Fibroblast of skin of scalp (primary cell): ENCODE results near the gene SCN4A. TPM values are rescaled to one million over a fixed set of nuclear protein-coding genes. Genes with fewer than 3 reads are reported as not detected.
"Not testable (repeated sequence)": the region's sequence is repeated elsewhere in the genome, so short reads cannot be mapped to it uniquely, and the experiment has no call there.

ENCODE experiments used
- DNase-seq: peaks from one replicate; pipeline ENCODE4 v3.0.0-alpha.2; 2013
- polyA plus RNA-seq, 2 experiments: library from polyadenylated mRNA; unstranded; fragments of 120-200 nt; gene quantifications; one replicate each; pipeline ENCODE4 v1.2.1, GENCODE V29; 2013; ENCODE audit not compliant: insufficient read length in 2 of 2

Gene SCN4A
- polyA plus RNA-seq (2013, experiment 1 of 2; ENCODE audit: insufficient read length) = 0.24 TPM
- 1.1 TPM for polyA plus RNA-seq (2013, experiment 2 of 2; ENCODE audit: insufficient read length)

GRCh38 chr17:63972796-63973195 lies at the start of gene SCN4A:
SCN4A (minus strand) TSS chr17:63972918; CDS start chr17:63972841, 77 bp downstream.
- no peak for DNase-seq

GRCh38 chr17:64020056-64020766 lies 47.5 kb upstream of the SCN4A start, which contains the start of gene ICAM2:
ICAM2 (minus strand) TSS chr17:64020633; CDS start chr17:64006691, 13,942 bp downstream.
- DNase-seq = no peak

GRCh38 chr17:64019551-64019961 lies 46.8 kb upstream of the SCN4A start:
- DNase-seq = not testable (repeated sequence)

GRCh38 chr17:64017381-64017980 lies 44.8 kb upstream of the SCN4A start:
- no peak for DNase-seq

GRCh38 chr17:64016974-64017373 lies 44.3 kb upstream of the SCN4A start:
- DNase-seq = no peak

GRCh38 chr17:64016231-64016784 lies 43.6 kb upstream of the SCN4A start:
- no peak for DNase-seq

GRCh38 chr17:64015447-64015846 lies 42.7 kb upstream of the SCN4A start:
- no peak for DNase-seq

- no peak for DNase-seq
These were observed 37.1 kb upstream of the SCN4A start for GRCh38 chr17:64009571-64010402.

- no peak for DNase-seq
These were observed 36.1 kb upstream of the SCN4A start for GRCh38 chr17:64008830-64009229.

- DNase-seq = no peak
These were observed 35.6 kb upstream of the SCN4A start for GRCh38 chr17:64008346-64008745.

GRCh38 chr17:64007838-64008282 lies 35.1 kb upstream of the SCN4A start:
- DNase-seq = no peak

- not testable (repeated sequence) for DNase-seq
These were observed 34.5 kb upstream of the SCN4A start for GRCh38 chr17:64007089-64007837.

- no peak for DNase-seq
These were observed 33.8 kb upstream of the SCN4A start for GRCh38 chr17:64006361-64007088.

GRCh38 chr17:64005734-64006167 lies 33.0 kb upstream of the SCN4A start:
- DNase-seq = no peak

- DNase-seq = no peak
These were observed 32.4 kb upstream of the SCN4A start for GRCh38 chr17:64004903-64005733.

- no peak for DNase-seq
These were observed 31.6 kb upstream of the SCN4A start for GRCh38 chr17:64004218-64004770.

GRCh38 chr17:64003526-64004121 lies 30.9 kb upstream of the SCN4A start:
- DNase-seq = no peak

GRCh38 chr17:64002658-64003525 lies 30.2 kb upstream of the SCN4A start:
- no peak for DNase-seq
